Mononuclear cell (primary cell): ENCODE results near the gene MTHFSD. TPM values are rescaled to one million over a fixed set of nuclear protein-coding genes. Genes with fewer than 3 reads are reported as not detected.

ENCODE experiments used
- total RNA-seq: library from RNA; depleted of rRNA; stranded (reverse); fragments of >200 nt; gene quantifications from one replicate; pipeline ENCODE4 v1.2.3, GENCODE V29; 2012

The MTHFSD gene
- total RNA-seq, 1 donor, result 3.3 TPM

Other genes starting within 250 kb of the MTHFSD start
- under 0.01 TPM for gene FOXF1, start 44.7 kb downstream of the MTHFSD start, total RNA-seq
- gene FOXC2, start 11.6 kb upstream of the MTHFSD start, total RNA-seq, result not detected
- gene FOXL1, start 23.3 kb upstream of the MTHFSD start, total RNA-seq, result not detected